Measurements from ENCODE around the gene RBMS3. TPM values are rescaled to one million over a fixed set of nuclear protein-coding genes. Genes with fewer than 3 reads are reported as not detected.

The RBMS3 gene
- total RNA-seq, 2 donors from 2014 or later: 2.8 to 9.6 TPM

DNA sequence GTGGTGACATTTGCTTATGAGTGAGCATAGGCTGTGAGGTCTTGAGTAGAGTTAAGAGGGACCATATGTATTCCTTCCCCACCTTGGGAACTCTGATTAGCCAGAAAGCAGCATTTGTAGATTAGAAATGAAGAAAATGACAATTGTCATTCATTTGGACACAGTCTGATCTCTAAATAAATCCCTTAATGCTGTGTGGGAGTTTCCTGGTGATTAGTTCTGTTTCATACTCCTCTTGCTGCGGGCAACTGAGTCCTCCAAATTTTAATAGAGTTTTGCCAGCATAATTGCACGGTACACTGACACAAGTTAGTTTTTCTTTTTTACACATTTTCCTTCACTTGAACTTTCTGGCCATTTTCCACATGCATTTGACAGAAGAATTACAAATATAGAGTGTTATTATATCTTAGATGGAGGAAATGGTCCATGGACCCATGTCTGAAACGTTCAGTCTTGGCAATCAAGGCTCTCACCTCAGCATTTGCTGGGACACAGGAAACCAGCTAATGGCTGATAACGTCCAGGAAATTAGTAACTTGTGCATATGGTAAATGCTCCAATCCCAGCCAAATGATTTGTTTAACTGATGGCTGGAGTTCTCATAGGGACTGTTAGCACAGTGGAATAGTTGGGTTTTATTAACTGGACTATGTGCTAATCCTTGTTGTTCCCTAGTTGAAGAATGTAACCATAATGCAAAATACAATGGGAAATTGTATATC is 321.2 kb downstream of the RBMS3 start:
- DNase-seq: no peak
- H3K4me1 ChIP-seq: no peaks in the 10 kb centered on the region
- H3K9me3 ChIP-seq: no peaks in the 10 kb centered on the region
- no peaks in the 10 kb centered on the region for H3K36me3 ChIP-seq
- no peak overlapping the region for H3K9ac ChIP-seq (ENCODE audit: low read depth in 2 of 2, low read length in 2 of 2)
- TF ChIP-seq, protein P1, sequence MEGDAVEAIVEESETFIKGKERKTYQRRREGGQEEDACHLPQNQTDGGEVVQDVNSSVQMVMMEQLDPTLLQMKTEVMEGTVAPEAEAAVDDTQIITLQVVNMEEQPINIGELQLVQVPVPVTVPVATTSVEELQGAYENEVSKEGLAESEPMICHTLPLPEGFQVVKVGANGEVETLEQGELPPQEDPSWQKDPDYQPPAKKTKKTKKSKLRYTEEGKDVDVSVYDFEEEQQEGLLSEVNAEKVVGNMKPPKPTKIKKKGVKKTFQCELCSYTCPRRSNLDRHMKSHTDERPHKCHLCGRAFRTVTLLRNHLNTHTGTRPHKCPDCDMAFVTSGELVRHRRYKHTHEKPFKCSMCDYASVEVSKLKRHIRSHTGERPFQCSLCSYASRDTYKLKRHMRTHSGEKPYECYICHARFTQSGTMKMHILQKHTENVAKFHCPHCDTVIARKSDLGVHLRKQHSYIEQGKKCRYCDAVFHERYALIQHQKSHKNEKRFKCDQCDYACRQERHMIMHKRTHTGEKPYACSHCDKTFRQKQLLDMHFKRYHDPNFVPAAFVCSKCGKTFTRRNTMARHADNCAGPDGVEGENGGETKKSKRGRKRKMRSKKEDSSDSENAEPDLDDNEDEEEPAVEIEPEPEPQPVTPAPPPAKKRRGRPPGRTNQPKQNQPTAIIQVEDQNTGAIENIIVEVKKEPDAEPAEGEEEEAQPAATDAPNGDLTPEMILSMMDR (IDR thresholded peaks at IDR 0.05): no peak
- no peak overlapping the region for H3K27ac ChIP-seq
- no peak overlapping the region for H3K4me3 ChIP-seq
- intact Hi-C loops (cut with DNase I): no loop called here
- no peaks in the 10 kb centered on the region for H3K27me3 ChIP-seq

DNA sequence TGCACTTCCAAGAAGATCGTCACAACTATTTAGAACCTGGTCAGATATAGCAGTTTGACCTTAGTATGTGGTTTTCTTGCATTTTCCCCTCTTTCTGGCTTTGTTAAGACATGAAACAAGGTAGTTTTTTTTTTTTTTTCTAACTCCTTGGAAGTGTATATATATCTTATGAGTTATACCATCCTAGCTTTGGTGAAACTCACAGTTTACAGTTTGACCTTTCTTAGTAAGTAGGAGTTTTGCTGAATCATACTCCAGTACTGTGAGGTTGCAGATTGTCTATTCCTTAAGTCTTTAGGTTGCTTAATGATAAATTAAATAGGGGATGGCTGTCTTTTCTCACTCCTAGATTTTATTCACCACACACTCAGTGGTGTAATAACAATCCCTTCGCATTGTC is 325.0 kb downstream of the RBMS3 start:
- Histone ChIP-seq H3K27ac (no peak overlapping the region), H3K4me3 (no peak overlapping the region), H3K9me3 (no peaks in the 10 kb centered on the region), H3K9ac (ENCODE audit: low read depth in 2 of 2, low read length in 2 of 2) (no peak overlapping the region), H3K36me3 (no peaks in the 10 kb centered on the region), H3K4me1 (no peaks in the 10 kb centered on the region), H3K27me3 (no peaks in the 10 kb centered on the region)
- DNase-seq: no peak
- TF ChIP-seq, protein P1 (IDR thresholded peaks at IDR 0.05): no peak
- intact Hi-C loops (cut with DNase I): no loop called here

DNA sequence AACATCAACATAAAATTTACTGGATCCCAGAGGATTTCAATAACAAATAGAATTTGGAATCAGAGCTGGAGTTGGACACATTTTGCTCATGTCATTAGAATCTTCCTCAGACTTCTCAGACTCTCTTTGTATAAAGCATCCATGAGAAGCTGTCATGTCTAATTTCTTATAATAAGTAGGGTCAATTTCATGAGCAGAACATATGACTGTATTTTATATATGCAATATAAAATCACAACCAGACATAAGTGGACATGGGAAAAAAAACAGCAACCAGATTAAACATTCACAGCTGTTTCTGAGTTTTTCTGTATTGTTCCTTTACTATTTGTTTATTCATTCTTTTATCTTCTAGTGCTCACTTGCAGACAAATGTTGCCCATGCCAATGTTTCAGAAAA is 325.5 kb downstream of the RBMS3 start:
- Histone ChIP-seq H3K4me3 (no peak overlapping the region), H3K36me3 (no peaks in the 10 kb centered on the region), H3K27ac (no peak overlapping the region), H3K9me3 (no peaks in the 10 kb centered on the region), H3K4me1 (no peaks in the 10 kb centered on the region), H3K9ac (ENCODE audit: low read depth in 2 of 2, low read length in 2 of 2) (no peak overlapping the region), H3K27me3 (no peaks in the 10 kb centered on the region)
- intact Hi-C loops (cut with DNase I): no loop called here
- TF ChIP-seq, protein P1 (IDR thresholded peaks at IDR 0.05): no peak
- no peak for DNase-seq

DNA sequence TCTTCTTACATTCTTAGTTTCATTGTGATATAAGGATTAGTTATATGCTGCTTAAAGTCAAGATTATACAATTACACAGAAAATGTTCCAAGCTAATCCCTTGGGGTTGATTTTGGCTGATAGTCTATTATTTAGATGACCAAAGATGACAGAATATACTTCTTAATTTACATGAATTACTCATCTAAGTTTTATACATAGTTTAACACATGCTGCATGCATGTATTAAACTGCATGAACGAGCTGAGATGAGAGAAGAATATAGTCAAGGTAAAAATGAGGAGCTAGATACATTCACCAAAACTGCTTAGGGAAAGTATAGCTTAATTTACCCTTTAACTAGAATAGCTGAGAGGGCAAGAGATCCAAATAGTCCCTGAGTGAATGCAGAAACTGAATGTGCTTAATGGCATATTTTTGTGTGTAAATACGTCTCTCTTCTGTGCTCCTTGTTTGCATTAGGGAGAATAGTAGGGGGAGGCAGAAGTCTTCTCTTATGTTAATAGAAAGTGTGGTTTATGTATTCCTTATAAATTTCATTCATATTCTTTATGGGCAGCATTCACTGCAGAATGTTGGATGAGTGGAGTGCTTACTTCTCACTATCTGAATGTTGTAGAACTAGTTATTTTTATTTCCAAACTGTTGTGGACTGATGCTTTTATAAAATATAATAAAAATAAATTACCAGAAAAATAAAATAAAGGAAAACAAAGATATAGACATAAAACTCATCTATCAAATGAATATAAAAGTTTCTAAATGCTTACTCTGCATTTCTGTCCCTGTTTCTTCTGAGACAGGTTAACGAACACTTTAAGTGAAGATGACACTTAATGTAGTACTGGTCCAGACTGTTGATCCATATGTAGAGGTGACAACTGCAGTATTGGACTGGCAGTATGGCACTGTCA is 327.8 kb downstream of the RBMS3 start:
- TF ChIP-seq, protein P1 (IDR thresholded peaks at IDR 0.05): no peak
- no peaks in the 10 kb centered on the region for H3K9me3 ChIP-seq
- DNase-seq: no peak
- H3K9ac ChIP-seq (ENCODE audit: low read depth in 2 of 2, low read length in 2 of 2): no peak overlapping the region
- intact Hi-C loops (cut with DNase I): no loop called here
- no peak overlapping the region for H3K4me3 ChIP-seq
- H3K36me3 ChIP-seq: no peaks in the 10 kb centered on the region
- no peak overlapping the region for H3K27ac ChIP-seq
- H3K4me1 ChIP-seq: no peaks in the 10 kb centered on the region
- no peaks in the 10 kb centered on the region for H3K27me3 ChIP-seq

DNA sequence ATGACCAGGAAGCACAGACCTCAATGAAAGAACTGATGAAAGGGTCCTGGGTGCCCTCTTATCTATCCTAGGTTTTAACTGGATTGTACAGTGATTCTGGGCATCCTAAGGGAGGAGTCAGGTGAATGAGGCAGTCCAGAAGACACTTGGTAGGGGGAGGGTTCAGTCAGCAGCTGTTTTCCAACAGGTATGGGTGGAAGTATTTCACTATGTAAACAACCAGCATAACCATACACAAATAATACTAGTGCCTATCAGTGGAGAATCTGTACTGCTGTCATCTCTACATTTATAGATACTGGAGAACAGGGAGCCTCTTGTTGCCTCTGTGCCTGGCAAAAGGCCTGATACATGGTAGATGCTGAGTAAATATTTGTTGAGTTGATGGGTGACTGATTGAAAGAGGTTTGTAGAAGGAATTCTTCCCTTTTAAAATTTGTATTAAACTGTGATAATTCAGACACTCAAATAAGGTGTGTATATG is 328.5 kb downstream of the RBMS3 start:
- no peak for DNase-seq
- no peaks in the 10 kb centered on the region for H3K36me3 ChIP-seq
- H3K9me3 ChIP-seq: no peaks in the 10 kb centered on the region
- H3K27ac ChIP-seq: no peak overlapping the region
- no peak overlapping the region for H3K4me3 ChIP-seq
- intact Hi-C loops (cut with DNase I): no loop called here
- TF ChIP-seq, protein P1 (IDR thresholded peaks at IDR 0.05): no peak
- no peaks in the 10 kb centered on the region for H3K4me1 ChIP-seq
- no peaks in the 10 kb centered on the region for H3K27me3 ChIP-seq
- no peak overlapping the region for H3K9ac ChIP-seq (ENCODE audit: low read depth in 2 of 2, low read length in 2 of 2)

Measured in colonic mucosa (tissue), 4 donors.